ENCODE measurements around the gene N4BP2.

DNA sequence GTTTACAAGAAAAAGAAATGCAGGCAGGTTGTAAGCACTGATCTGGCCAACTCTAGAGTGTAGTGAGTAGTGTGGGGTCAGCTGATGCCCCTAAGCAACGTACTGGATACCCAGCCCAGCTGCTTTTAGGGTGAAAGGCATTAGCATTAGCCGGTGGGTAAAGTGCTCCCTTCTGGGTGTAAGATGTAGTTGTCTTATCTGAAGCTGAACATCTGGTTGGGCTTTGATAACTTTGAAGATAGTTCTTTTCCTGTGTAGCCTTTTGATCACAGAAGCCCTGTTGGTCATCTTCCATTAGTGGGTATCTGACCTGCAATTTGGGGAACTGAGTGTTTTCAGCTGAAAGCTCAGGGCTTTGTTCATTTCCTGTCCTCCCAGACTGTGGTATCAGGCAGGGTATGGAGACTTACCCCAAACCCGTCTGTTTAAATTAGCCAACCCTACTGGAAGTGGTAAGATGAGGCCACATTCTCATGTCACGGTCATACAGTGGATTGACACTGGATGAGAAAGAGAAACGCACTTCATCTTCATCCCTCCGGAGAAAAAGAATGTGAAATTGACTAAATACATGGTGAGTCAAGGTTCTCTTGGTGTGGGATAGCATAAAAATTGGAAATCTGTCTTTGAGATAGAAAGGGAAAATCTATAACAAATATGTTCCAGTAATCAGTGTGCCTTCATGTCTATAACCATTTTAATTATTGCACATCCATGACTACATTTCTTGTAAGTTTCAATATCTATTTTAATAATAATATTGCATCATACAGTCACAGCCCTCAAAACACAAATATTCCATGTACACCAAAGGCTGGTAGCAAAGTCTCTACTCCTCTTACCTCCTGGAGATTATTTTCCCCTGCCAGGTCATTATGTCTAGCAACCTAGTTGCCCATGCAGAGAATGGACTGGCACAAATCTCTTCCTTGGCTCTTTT is 148.9 kb downstream of the N4BP2 start:
- TF ChIP-seq, protein P1, sequence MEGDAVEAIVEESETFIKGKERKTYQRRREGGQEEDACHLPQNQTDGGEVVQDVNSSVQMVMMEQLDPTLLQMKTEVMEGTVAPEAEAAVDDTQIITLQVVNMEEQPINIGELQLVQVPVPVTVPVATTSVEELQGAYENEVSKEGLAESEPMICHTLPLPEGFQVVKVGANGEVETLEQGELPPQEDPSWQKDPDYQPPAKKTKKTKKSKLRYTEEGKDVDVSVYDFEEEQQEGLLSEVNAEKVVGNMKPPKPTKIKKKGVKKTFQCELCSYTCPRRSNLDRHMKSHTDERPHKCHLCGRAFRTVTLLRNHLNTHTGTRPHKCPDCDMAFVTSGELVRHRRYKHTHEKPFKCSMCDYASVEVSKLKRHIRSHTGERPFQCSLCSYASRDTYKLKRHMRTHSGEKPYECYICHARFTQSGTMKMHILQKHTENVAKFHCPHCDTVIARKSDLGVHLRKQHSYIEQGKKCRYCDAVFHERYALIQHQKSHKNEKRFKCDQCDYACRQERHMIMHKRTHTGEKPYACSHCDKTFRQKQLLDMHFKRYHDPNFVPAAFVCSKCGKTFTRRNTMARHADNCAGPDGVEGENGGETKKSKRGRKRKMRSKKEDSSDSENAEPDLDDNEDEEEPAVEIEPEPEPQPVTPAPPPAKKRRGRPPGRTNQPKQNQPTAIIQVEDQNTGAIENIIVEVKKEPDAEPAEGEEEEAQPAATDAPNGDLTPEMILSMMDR (IDR thresholded peaks at IDR 0.05; ENCODE audit: insufficient read depth, low read length): no peak
- TF ChIP-seq SPI1 (IDR thresholded peaks at IDR 0.05; ENCODE audit: borderline replicate concordance, low read depth): peak; percentile 95
- peak; percentile 86 for TF ChIP-seq POLR2AphosphoS5 (IDR thresholded peaks at IDR 0.05; ENCODE audit: low read depth)
- TF ChIP-seq, protein P2, sequence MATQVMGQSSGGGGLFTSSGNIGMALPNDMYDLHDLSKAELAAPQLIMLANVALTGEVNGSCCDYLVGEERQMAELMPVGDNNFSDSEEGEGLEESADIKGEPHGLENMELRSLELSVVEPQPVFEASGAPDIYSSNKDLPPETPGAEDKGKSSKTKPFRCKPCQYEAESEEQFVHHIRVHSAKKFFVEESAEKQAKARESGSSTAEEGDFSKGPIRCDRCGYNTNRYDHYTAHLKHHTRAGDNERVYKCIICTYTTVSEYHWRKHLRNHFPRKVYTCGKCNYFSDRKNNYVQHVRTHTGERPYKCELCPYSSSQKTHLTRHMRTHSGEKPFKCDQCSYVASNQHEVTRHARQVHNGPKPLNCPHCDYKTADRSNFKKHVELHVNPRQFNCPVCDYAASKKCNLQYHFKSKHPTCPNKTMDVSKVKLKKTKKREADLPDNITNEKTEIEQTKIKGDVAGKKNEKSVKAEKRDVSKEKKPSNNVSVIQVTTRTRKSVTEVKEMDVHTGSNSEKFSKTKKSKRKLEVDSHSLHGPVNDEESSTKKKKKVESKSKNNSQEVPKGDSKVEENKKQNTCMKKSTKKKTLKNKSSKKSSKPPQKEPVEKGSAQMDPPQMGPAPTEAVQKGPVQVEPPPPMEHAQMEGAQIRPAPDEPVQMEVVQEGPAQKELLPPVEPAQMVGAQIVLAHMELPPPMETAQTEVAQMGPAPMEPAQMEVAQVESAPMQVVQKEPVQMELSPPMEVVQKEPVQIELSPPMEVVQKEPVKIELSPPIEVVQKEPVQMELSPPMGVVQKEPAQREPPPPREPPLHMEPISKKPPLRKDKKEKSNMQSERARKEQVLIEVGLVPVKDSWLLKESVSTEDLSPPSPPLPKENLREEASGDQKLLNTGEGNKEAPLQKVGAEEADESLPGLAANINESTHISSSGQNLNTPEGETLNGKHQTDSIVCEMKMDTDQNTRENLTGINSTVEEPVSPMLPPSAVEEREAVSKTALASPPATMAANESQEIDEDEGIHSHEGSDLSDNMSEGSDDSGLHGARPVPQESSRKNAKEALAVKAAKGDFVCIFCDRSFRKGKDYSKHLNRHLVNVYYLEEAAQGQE (IDR thresholded peaks at IDR 0.05; ENCODE audit: insufficient replicate concordance, low read depth): peak; percentile 40
- TF ChIP-seq GABPA (IDR thresholded peaks at IDR 0.05; ENCODE audit: low read depth): 0 out of 2 replicates have a peak, but pooled peaks have one; percentile 40
